SKM-1 (cell line): ENCODE data around the gene HMGXB3.
"Not testable (repeated sequence)": the region's sequence is repeated elsewhere in the genome, so short reads cannot be mapped to it uniquely, and the experiment has no call there.

Experiments used
- DNase-seq: peaks from one replicate; lab custom pipeline; 2025; ENCODE audit not compliant: unreplicated experiment; lab: John Stamatoyannopoulos, UW

HMGXB3 gene

GRCh38 chr5:150017226-150018005 is 16.9 kb downstream of the HMGXB3 start:
- DNase-seq = no peak

DNA sequence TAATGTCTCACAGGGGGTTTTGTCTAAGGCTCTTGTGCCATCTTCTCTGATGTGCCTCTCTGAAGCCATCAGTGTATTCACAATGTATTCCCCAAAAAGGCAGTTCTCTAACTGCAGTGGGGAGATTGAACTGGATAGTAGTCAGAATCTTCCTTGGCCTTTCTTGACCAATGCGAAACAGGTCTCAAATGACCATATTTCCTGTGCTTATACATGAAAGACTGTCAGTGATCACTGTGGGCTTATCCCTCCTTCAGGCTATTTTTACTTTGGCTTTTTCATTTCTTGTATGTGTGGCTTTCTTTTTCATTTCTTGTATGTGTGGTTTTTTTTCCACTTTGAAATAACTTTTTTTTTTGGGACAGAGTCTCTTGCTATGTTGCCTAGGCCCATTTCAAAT is 19.7 kb downstream of the HMGXB3 start:
- no peak for DNase-seq

- DNase-seq = no peak
Observed at GRCh38 chr5:150021491-150022157, 21.1 kb downstream of the HMGXB3 start.

GRCh38 chr5:150022158-150022531 is 21.6 kb downstream of the HMGXB3 start:
- no peak for DNase-seq

- DNase-seq = no peak
Observed at GRCh38 chr5:150022681-150023080, 22.1 kb downstream of the HMGXB3 start.

GRCh38 chr5:150023136-150023535 is 22.6 kb downstream of the HMGXB3 start:
- DNase-seq = no peak

DNA sequence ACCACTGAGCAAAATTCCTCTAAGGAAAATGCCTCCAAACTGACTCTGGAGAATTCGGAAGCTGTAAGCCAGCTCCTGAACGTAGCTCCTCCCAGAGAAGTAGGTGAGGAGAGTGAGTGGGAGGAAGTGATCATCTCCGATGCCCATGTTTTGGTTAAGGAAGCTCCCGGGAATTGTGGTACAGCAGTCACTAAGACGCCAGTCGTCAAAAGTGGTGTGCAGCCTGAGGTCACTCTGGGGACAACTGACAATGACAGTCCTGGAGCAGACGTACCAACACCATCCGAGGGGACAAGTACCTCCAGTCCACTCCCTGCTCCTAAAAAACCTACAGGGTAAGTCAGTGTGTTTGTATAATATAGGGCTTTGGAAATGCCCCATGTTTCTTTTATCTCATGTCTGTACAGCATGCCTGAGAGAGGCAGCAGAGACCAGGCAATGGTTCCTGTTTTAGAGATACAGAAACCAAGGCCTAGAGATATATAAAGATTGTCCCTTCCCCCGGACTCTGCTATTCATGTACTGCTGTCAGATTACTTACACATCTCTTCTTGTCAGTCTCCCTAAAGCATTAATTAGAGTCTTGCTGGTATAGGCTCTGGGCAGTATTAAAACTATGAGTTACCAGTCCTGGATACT is 23.9 kb downstream of the HMGXB3 start:
- DNase-seq = no peak

GRCh38 chr5:150026682-150027172 is 26.2 kb downstream of the HMGXB3 start:
- DNase-seq = no peak

GRCh38 chr5:150028047-150028446 is 27.5 kb downstream of the HMGXB3 start:
- DNase-seq = not testable (repeated sequence)

DNA sequence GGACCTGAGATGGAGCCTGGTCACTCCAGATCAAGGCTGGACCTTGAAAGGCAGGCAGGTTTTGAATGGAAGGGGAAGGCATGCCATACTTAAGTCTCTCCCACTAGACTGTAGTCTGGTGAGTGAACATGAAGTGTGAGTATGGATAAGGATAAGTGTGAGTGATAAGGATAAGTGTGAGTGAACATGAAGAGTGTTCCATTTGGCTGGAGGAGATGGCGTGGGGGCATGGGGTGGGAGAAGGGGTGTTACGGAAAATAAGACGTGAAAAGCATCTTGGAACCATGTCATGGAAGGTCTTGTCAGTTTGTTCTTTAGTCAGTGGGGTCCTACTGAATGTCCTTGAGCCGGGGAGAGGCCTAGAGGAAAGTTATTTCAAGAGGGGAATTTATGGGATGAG is 32.8 kb downstream of the HMGXB3 start:
- no peak for DNase-seq

GRCh38 chr5:150034662-150035061 is 34.1 kb downstream of the HMGXB3 start:
- no peak for DNase-seq

- peak; percentile 34 for DNase-seq
Observed at GRCh38 chr5:150035139-150035895, 34.8 kb downstream of the HMGXB3 start.

DNA sequence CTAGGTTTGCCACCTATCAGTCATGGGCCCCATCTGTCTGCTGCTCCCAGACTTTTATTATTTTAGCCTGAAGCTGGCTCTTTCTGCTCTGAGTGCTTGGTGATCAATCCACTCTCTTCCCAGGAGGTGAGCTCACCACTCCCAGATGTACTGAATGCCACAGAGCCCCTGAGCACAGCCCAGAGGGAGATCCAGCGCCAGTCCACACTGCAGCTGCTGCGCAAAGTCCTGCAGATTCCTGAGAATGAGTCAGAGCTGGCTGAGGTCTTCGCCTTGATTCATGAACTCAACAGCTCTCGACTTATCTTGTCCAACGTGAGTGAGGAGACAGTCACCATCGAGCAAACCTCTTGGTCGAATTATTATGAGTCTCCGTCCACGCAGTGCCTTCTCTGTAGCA is 36.0 kb downstream of the HMGXB3 start:
- no peak for DNase-seq

- no peak for DNase-seq
Observed at GRCh38 chr5:150038547-150038946, 38.0 kb downstream of the HMGXB3 start.

- DNase-seq = no peak
Observed at GRCh38 chr5:150042459-150042858, 41.9 kb downstream of the HMGXB3 start.

DNA sequence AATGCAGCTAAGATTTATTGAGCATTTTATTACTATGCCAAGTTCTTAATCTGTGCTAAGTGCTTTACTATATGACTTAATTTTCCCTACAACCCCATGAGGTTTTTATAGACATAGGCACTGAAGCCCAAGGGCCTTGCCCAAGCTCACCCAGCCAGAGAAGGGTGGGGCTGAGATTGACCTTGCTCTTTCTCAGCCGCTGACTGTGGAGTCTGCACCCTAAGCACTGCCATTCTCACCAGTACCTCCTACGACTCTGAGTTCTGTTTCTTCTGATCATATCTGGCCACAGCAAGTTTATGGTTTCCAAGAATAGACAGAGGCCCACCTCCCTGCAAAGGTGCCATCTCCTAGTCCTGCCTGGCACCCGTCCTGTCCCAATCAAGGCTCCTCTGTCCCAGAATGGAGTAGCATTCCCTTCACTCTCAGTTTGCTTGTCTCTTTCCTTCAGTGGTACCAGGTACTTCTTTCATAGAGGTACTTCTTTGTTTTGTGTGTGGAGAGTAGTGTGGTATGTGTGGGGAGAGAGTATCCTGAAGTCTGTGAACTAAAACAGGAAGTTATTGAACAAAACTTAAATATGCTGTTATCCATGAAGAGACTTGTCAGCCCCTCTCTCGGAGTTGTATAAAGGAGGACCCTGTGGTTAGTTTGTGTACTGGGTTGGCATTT is 43.3 kb downstream of the HMGXB3 start:
- no peak for DNase-seq

GRCh38 chr5:150044329-150044681 is 43.8 kb downstream of the HMGXB3 start:
- DNase-seq = no peak

GRCh38 chr5:150044712-150045111 is 44.2 kb downstream of the HMGXB3 start:
- DNase-seq = no peak

DNA sequence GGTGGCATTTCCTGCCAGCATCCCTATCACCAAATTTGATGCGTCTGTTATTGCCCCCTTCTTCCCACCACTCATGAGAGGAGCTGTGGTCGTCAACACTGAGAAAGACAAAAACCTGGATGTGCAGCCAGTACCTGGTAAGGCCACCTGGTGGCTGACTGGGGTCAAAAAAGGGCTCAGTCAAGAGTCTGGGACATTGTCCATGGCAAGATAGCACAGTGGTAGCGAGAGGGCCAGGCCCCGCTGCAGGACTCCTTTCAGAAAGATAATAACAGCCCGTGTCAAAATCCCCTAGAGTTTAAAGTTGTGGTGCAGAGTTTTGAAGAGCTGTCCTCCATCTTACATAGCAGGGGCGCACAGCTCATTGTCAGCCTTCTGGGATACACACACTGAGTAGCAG is 45.0 kb downstream of the HMGXB3 start:
- no peak for DNase-seq

DNA sequence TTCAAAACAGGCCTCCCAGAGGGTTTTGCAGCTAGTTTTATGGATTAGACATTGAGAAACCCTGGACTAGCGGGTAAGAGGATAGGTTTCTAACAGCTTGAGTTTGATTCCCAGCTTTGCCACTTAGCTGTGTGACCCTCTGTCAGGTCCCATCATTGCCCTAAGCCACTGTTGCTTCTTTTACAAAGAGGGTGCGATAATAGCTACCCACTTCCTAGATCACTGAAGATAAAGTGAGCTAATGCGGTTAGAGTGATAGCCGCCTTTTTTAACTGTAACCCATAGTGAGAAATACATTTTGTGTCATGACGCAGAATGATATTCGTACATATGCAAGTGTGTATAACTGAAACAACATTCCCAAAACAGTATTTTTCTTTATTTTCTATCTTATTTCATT is 45.5 kb downstream of the HMGXB3 start:
- no peak for DNase-seq
